ENCODE data around the gene GOLGB1.

GOLGB1 gene

DNA sequence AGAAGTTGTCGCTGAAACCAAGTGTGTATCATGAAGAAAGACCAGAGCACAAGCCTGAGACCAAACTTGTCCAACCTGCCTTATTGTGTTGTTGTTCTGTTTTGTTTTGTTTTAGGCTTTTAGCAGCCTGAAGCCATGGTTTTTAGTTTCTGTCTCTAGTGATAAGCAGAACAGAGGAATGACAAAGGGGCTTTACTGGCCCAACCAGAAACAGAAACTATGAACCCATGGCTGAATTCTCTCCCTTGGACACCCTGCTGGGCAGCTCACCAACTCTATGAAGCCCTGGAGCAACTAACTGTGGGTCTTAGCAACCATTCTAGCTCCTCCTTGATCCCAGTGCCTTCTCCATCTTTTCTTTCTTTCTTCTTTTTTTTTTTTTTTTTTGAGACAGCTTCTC is 119.2 kb downstream of the GOLGB1 start:
- no peak for DNase-seq

GRCh38 chr3:121629601-121630000 is 119.9 kb downstream of the GOLGB1 start:
- DNase-seq = no peak

- DNase-seq = no peak
Observed at GRCh38 chr3:121627622-121628021, 121.9 kb downstream of the GOLGB1 start.

GRCh38 chr3:121627211-121627610 is 122.3 kb downstream of the GOLGB1 start:
- no peak for DNase-seq

DNA sequence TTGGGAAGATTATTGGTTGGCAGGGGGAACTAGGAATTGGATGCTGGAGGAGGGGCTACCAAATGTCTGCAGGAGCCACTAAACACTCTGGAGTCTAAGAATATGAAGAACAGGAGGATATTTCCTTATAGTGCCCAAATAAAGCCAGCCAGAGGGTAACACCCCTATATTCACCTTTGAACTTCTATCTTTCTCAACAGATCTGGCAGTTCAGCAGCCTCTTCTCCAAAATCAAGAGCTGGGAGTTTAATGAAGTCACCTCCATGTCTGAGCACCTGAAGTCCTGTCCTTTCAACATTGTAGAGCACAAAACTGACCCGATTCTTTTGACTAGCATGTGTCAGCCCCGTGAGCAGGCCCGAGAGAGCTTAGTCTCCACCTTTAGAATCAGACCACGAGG is 123.0 kb downstream of the GOLGB1 start:
- no peak for DNase-seq

DNA sequence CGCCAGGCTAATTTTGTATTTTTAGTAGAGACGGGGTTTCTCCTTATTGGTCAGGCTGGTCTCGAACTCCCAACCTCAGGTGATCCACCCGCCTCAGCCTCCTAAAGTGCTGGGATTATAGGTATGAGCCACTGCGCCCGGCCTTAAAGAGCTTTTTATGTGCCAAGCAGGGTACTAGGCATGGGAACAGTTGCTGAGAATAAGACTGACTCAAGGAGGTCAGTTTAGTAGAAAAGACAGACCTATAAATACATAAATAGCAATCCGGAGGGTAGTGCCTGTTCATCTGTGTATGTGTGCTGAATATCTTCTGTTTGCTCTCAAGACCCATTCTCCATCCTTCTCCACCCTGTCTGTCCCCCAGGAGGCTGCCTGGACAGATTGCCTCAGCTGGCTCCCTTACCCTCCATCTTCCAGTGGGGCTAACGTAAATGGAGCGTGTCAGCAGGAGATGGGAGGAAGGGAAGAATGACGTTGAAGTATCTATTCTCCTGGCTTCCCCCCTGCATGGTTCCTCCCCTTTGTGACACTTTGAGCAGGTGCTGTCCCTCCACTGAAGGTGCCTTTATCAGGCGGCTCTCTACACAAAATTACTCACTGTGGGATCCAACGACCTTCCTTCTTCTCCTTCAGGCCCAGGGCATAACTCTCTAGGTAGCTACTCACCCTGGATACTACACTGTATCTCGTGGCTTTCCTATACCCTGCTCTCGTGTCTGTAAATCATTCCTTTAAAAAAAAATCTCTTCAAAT is 125.2 kb downstream of the GOLGB1 start:
- no peak for DNase-seq

DNA sequence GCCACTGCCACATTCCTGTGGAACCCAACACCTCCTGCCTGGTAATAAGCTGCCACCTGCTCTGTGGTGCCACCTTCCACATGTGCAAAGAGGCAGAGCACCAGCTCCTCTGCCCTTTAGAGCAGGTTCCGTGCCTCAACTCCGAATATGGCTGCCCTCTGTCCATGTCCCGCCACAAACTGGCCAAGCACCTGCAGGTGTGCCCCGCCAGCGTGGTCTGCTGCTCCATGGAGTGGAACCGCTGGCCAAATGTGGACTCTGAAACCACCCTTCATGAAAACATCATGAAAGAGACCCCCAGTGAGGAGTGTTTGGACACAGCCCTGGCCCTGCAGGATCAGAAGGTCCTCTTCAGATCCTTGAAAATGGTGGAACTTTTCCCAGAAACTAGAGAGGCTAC is 128.1 kb downstream of the GOLGB1 start:
- no peak for DNase-seq

DNA sequence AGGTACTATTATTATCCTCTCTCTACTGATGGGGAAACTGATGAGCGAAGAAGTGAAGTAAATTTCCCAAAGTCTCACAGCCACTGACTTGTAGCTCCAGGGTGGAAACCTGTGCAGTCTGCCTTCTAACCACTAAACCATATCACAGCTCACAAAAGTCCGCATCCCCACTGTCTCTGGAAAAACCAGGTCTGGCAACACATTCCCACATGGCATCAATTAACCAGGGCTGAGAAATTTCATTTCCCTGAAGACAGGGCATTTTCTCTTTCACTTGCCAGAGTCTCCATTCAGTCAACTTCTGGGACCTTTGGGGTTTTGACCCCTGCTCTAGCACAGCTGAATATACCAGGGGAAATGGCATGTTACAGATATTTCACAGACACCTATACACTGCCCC is 129.8 kb downstream of the GOLGB1 start:
- DNase-seq = no peak
